Neural cell (in vitro differentiated cells): ENCODE measurements around the gene SOX13. TPM values are rescaled to one million over a fixed set of nuclear protein-coding genes. Genes with fewer than 3 reads are reported as not detected.

Source experiments
- H2AFZ ChIP-seq: fragments of 200-600, 300-800 bp; sonication (generic), shearing (Covaris generic); 2 replicates; pipeline ENCODE4 v1.6.0; 2014; ENCODE audit warnings: low read depth, mild to moderate bottlenecking, antibody characterized with exemption, low read length, moderate library complexity
- H3F3A ChIP-seq: fragments of 200-600 bp; shearing (Covaris generic); 2 replicates; pipeline ENCODE4 v1.6.1; 2016; ENCODE audit warnings: mild to moderate bottlenecking, moderate library complexity, mixed read lengths, antibody characterized with exemption, low read length; ENCODE audit not compliant: insufficient read depth, poor library complexity, severe bottlenecking
- H3K27ac ChIP-seq: fragments of 200-600, 300-800 bp; sonication (generic), shearing (Covaris generic); 2 replicates; pipeline ENCODE4 v1.5.1; 2014; ENCODE audit warnings: mild to moderate bottlenecking, low read length, moderate library complexity
- H3K27me3 ChIP-seq: fragments of 300-800, 200-600 bp; sonication (generic), shearing (Covaris generic); 2 replicates; pipeline ENCODE4 v1.6.0; 2014; ENCODE audit warnings: mild to moderate bottlenecking, low read depth, low read length, moderate library complexity; ENCODE audit not compliant: insufficient read depth
- H3K36me3 ChIP-seq: fragments of 300-800, 200-600 bp; sonication (generic), shearing (Covaris generic); 2 replicates; pipeline ENCODE4 v1.5.1; 2014; ENCODE audit warnings: mild to moderate bottlenecking, antibody characterized with exemption, low read length, moderate library complexity; ENCODE audit not compliant: insufficient read depth
- H3K4me2 ChIP-seq: fragments of 300-800, 200-600 bp; sonication (generic), shearing (Covaris generic); 2 replicates; pipeline ENCODE4 v1.6.0; 2014; ENCODE audit warnings: mild to moderate bottlenecking, low read length
- H3K4me3 ChIP-seq: fragments of 300-800, 200-600 bp; sonication (generic), shearing (Covaris generic); 2 replicates; pipeline ENCODE4 v1.5.1; 2014; ENCODE audit warnings: mild to moderate bottlenecking, low read length, moderate library complexity
- H3K79me2 ChIP-seq: fragments of 200-600 bp; shearing (Covaris generic); replicated peaks from 2 replicates; pipeline ENCODE4 v1.6.0; 2014; ENCODE audit warnings: mild to moderate bottlenecking, low read length, moderate library complexity; ENCODE audit not compliant: insufficient read depth
- H3K9ac ChIP-seq: fragments of 300-800, 200-600 bp; sonication (generic), shearing (Covaris generic); 2 replicates; pipeline ENCODE4 v1.6.1; 2016; ENCODE audit warnings: mild to moderate bottlenecking, low read length, mixed read lengths
- H3K9me2 ChIP-seq: fragments of 200-600 bp; shearing (Covaris generic); 2 replicates; pipeline ENCODE4 v1.6.1; 2016; ENCODE audit warnings: mild to moderate bottlenecking, low read length, mixed read lengths; ENCODE audit not compliant: insufficient read depth
- H3K9me3 ChIP-seq: fragments of 200-600, 300-800 bp; sonication (generic), shearing (Covaris generic); 2 replicates; pipeline ENCODE4 v1.6.1; 2016; ENCODE audit warnings: mild to moderate bottlenecking, mixed run types, low read length, moderate library complexity, mixed read lengths
- H4K20me1 ChIP-seq: fragments of 200-600 bp; shearing (Covaris generic); 2 replicates; pipeline ENCODE4 v1.6.1; 2016; ENCODE audit warnings: mild to moderate bottlenecking, mixed run types; ENCODE audit not compliant: insufficient read depth
- EP300 ChIP-seq: fragments of 450-650 bp; conservative IDR thresholded peaks from 2 replicates; pipeline ENCODE4 v1.6.1; 2014; ENCODE audit warnings: antibody characterized with exemption, mild to moderate bottlenecking, moderate library complexity; ENCODE audit not compliant: poor library complexity, severe bottlenecking
- EZH2 ChIP-seq: fragments of 200-600, 300-800 bp; shearing (Covaris generic), sonication (generic); IDR thresholded peaks from 2 replicates; pipeline ENCODE4 v1.6.1; 2014; ENCODE audit warnings: antibody characterized with exemption, low read length, borderline replicate concordance, mild to moderate bottlenecking; ENCODE audit not compliant: insufficient read depth, poor library complexity, severe bottlenecking
- MXI1 ChIP-seq: fragments of 450-650 bp; conservative IDR thresholded peaks from 2 replicates; pipeline ENCODE4 v1.6.1; 2014; ENCODE audit warnings: antibody characterized with exemption, mild to moderate bottlenecking; ENCODE audit not compliant: poor library complexity, severe bottlenecking
- POLR2AphosphoS5 ChIP-seq: IDR thresholded peaks from 2 replicates; pipeline ENCODE4 v1.6.1; 2012
- RAD21 ChIP-seq: fragments of 450-650 bp; conservative IDR thresholded peaks from 2 replicates; pipeline ENCODE4 v1.6.1; 2014; ENCODE audit warnings: antibody characterized with exemption, mild to moderate bottlenecking, moderate library complexity
- SMC3 ChIP-seq: fragments of 450-650 bp; conservative IDR thresholded peaks from 2 replicates; pipeline ENCODE4 v1.6.1; 2014; ENCODE audit warnings: antibody characterized with exemption, mild to moderate bottlenecking, moderate library complexity; ENCODE audit not compliant: poor library complexity
- TAF1 ChIP-seq: IDR thresholded peaks from 2 replicates; pipeline ENCODE4 v1.6.1; 2012; ENCODE audit warnings: low read depth
- polyA plus RNA-seq: library from polyadenylated mRNA; depleted of rRNA; stranded (reverse); fragments of >200 nt; gene quantifications from 2 replicates; pipeline ENCODE4 v1.2.3, GENCODE V29; 2014
- TF ChIP-seq, protein P1 (sequence below): IDR thresholded peaks from 2 replicates; pipeline ENCODE4 v1.6.1; 2012; ENCODE audit warnings: borderline replicate concordance
- TF ChIP-seq, protein P2 (sequence below): fragments of 450-650 bp; IDR thresholded peaks from 2 replicates; pipeline ENCODE4 v1.5.1; 2014; ENCODE audit warnings: antibody characterized with exemption, mild to moderate bottlenecking, moderate library complexity; ENCODE audit not compliant: poor library complexity, severe bottlenecking

Gene SOX13
- polyA plus RNA-seq, 1 donor from 2014 or later = 1.7 TPM

DNA sequence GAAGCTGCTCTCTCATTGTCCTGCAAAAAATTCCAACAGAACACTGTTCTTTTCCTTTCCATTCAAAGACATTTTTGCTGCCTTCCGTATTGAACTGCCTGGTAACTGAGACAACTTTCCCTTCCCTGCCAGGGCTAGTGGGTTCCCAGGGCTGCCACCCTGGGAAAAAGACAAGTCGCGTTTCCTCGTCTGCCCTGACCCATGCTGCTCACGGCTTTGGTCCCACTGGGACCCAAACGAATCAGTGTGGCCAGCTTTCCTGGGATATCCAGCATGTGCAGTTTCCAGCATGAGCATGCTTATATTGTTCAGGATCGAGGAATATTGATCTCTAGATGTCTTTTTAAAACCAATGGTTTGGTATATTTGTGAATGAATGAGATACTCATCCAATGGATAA is 18.2 kb downstream of the SOX13 start:
- no peaks in the 10 kb centered on the region for H3K9me2 ChIP-seq
- H3K36me3 ChIP-seq = no peaks in the 10 kb centered on the region
- no peak overlapping the region for H3K4me3 ChIP-seq
- H4K20me1 ChIP-seq = no peaks in the 10 kb centered on the region
- no peak overlapping the region for H3K27ac ChIP-seq
- no peak for TF ChIP-seq EP300
- TF ChIP-seq MXI1 = no peak
- TF ChIP-seq, protein P1, sequence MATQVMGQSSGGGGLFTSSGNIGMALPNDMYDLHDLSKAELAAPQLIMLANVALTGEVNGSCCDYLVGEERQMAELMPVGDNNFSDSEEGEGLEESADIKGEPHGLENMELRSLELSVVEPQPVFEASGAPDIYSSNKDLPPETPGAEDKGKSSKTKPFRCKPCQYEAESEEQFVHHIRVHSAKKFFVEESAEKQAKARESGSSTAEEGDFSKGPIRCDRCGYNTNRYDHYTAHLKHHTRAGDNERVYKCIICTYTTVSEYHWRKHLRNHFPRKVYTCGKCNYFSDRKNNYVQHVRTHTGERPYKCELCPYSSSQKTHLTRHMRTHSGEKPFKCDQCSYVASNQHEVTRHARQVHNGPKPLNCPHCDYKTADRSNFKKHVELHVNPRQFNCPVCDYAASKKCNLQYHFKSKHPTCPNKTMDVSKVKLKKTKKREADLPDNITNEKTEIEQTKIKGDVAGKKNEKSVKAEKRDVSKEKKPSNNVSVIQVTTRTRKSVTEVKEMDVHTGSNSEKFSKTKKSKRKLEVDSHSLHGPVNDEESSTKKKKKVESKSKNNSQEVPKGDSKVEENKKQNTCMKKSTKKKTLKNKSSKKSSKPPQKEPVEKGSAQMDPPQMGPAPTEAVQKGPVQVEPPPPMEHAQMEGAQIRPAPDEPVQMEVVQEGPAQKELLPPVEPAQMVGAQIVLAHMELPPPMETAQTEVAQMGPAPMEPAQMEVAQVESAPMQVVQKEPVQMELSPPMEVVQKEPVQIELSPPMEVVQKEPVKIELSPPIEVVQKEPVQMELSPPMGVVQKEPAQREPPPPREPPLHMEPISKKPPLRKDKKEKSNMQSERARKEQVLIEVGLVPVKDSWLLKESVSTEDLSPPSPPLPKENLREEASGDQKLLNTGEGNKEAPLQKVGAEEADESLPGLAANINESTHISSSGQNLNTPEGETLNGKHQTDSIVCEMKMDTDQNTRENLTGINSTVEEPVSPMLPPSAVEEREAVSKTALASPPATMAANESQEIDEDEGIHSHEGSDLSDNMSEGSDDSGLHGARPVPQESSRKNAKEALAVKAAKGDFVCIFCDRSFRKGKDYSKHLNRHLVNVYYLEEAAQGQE = no peak
- no peak for TF ChIP-seq RAD21
- TF ChIP-seq, protein P2, sequence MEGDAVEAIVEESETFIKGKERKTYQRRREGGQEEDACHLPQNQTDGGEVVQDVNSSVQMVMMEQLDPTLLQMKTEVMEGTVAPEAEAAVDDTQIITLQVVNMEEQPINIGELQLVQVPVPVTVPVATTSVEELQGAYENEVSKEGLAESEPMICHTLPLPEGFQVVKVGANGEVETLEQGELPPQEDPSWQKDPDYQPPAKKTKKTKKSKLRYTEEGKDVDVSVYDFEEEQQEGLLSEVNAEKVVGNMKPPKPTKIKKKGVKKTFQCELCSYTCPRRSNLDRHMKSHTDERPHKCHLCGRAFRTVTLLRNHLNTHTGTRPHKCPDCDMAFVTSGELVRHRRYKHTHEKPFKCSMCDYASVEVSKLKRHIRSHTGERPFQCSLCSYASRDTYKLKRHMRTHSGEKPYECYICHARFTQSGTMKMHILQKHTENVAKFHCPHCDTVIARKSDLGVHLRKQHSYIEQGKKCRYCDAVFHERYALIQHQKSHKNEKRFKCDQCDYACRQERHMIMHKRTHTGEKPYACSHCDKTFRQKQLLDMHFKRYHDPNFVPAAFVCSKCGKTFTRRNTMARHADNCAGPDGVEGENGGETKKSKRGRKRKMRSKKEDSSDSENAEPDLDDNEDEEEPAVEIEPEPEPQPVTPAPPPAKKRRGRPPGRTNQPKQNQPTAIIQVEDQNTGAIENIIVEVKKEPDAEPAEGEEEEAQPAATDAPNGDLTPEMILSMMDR = no peak
- no peak for TF ChIP-seq POLR2AphosphoS5
- no peak for TF ChIP-seq TAF1
- no peak for TF ChIP-seq EZH2
- no peaks in the 10 kb centered on the region for H3K9me3 ChIP-seq
- H2AFZ ChIP-seq = no peak overlapping the region
- no peak overlapping the region for H3K4me2 ChIP-seq
- H3K9ac ChIP-seq = no peak overlapping the region
- no peaks in the 10 kb centered on the region for H3K27me3 ChIP-seq
- no peaks in the 10 kb centered on the region for H3K79me2 ChIP-seq
- H3F3A ChIP-seq = no peaks in the 10 kb centered on the region

DNA sequence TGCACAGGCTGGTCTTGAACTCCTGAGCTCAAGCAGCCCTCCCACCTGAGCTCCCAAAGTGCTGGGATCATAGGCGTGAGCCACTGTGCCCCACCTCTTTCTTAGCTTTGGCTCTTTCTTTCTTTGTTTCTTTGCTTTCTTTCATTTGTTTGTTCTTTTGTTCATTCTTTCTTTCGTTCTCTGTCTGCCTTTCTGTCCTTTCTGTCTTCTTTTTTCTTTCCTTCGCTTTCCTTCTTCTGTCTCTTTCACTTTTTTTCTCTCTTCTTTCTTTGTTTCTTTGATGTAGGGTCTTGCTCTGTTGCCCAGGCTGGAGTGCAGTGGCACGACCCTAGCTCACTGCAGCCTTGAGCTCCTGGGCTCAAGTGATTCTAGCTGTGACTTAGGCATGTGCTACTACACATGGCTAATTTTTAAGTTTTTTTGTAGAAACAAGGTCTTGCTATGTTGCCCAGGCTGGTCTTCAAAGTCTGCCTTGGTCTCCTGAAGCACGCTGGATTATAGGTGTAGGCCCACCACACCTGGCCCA is 18.9 kb downstream of the SOX13 start:
- no peaks in the 10 kb centered on the region for H4K20me1 ChIP-seq
- H3K9me3 ChIP-seq = no peaks in the 10 kb centered on the region
- no peaks in the 10 kb centered on the region for H3K27me3 ChIP-seq
- no peak overlapping the region for H3K9ac ChIP-seq
- H3K4me2 ChIP-seq = no peak overlapping the region
- H3K4me3 ChIP-seq = no peak overlapping the region
- TF ChIP-seq RAD21 (no peak), EP300 (no peak), TAF1 (no peak), SMC3 (no peak), POLR2AphosphoS5 (no peak), MXI1 (no peak), EZH2 (no peak)
- TF ChIP-seq, protein P1 = no peak
- TF ChIP-seq, protein P2 = no peak
- no peaks in the 10 kb centered on the region for H3K36me3 ChIP-seq
- H3K9me2 ChIP-seq = no peaks in the 10 kb centered on the region
- no peak overlapping the region for H3K27ac ChIP-seq
- no peaks in the 10 kb centered on the region for H3K79me2 ChIP-seq
- no peaks in the 10 kb centered on the region for H3F3A ChIP-seq
- H2AFZ ChIP-seq = no peak overlapping the region
